HG02610 (cell line): Measurements from ENCODE around the gene CRB2.
"Not testable (repeated sequence)": the region's sequence is repeated elsewhere in the genome, so short reads cannot be mapped to it uniquely, and the experiment has no call there.

Experiments
- ATAC-seq: cut with Tn5 transposase; IDR thresholded peaks from one replicate; pipeline ENCODE4 v1.9.1; 2021; ENCODE audit warnings: mild to moderate bottlenecking, moderate library complexity; ENCODE audit not compliant: unreplicated experiment

The CRB2 gene

DNA sequence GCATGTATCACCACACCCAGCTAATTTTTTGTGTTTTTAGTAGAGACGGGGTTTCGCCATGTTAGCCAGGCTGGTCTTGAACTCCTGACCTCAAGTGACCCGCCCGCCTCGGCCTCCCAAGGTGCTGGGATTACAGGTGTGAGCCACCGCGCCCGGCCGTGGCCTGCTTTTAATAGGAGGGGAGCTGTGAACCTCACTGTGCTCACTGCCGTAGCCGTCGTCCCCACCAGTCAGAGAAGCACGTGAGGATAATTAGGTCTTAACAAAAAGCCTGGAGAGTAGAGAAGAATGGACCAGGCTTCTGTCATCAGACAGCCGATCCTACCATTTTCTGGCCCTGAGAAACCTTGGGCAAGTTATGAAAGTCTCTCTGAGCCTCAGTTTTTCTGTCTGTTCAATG is 42.9 kb downstream of the CRB2 start:
- ATAC-seq: not testable (repeated sequence)

DNA sequence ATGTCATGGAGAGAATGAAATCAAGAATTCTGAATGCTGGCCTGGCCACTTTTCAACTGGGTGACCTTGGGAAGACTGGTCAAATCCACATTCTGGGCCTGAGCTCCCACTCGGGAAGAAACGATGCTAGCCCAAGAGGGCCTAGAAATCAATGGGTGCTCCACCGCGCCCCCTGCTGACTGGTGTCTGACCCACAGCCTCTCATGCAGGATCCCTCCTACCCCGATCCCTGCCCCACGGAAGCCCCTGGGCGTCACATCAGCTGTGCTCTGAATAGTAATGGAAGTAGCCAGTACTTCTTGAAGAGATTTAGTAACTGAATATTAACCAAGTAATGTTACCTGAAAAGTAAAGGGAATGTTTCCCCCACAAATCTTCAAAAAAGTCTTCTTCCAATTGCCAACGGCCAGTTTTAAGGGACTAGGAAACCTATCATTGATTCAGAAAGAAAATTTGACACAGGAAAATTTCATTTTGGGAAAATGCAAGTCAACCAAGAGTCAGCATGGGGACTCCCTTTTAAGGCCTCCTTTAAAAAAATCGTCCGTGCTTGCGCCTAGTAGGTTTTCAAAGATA is 43.9 kb downstream of the CRB2 start:
- ATAC-seq: no peak

DNA sequence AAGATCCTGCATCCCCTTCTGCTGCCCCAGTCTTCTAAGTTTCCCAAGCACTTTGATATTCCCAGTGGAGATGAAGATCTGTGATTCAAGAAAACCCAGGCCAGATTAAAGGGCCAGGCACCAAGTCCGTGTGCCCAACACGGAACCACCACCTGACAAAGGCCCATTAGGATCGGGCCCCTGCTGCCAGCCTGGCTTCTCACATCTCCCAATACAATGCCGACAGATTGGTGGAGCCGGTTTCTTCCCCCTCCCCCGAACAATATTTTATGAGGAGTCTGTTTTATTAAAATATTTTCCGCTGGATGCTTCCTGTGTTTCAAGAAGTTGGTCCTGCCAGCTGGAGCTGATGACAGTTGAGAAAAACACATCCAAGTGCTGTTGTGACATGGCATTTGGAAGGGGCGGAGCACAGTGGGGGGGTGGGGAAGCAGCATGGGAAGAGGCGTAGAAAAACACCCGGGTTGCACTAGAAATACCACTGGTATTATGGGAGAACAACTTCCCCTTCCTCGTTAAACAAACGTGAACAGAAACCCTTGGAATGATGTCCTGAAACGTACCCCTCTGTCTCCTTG is 45.0 kb downstream of the CRB2 start:
- ATAC-seq: no peak

DNA sequence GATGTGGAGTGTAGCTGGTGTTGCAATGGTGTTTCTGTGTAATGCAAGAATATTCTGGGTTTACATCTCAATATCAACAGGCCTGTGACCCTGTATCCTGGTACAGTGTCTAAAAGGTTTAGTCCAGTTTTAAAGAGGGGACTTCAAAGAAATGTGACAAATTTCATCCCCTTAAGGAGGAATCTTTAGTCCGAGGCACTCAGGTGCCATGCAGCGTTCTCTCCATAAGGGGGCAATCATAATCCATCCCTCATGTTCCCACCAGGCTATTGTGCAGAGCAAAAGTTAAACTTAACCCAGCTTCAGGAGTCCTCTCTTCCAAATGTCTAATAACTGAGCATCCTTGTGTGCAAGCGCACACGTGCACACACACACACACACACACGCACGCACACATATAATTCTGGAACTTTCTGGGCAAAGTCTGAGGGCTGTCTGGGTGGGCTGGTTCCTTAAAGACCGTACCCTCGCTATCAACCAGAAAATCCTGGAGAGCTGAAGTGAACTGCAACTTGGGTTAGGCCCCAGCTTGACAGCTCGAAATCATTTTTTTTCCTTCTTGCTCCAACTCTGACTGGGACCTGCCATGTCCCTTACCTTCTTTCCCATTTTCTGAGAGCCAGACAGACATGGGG is 46.0 kb downstream of the CRB2 start:
- no peak for ATAC-seq

DNA sequence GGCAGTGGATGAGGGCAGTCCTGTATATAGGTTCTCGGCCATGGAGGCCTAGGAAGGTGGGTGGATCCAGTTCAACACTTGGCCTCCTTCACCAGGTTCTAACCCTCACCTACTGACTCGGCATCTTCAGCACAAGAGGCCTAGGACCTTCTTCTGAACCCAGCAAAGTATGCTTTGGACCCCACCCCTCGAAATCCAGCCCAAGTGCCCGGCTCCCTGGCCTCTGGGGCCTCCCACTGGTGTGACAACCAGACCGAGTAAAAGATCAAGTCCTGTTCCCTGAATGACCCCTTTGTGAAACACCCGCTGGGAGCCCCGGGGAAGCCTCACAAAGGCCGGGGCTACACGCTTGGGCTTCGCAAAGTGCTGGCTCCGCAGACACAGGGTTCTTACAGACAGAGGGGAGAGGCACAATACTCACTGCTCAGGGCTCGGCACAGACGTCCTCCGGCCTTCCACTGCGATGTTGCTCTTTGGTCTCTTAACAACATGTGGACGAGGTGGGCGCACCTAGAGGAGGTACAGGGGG is 47.0 kb downstream of the CRB2 start:
- no peak for ATAC-seq

DNA sequence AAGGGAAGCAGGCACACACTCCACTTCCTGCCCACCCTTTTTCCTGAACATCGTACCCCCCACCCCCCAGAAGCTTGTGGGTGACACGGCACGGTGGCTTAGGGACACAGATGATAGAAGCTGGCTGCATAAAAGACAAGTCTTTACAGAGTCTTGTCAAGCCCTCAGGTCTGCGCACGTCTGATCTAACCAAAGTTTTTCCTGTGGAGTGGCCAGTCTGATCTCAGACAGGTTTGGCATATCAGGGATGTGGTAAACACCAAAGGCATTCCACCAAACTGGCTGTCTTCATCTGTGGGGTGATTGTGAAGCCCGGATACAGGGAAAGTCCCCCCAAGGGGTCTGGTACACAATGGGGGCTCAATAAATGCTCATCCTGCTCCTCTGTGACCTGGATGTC is 50.0 kb downstream of the CRB2 start:
- no peak for ATAC-seq

DNA sequence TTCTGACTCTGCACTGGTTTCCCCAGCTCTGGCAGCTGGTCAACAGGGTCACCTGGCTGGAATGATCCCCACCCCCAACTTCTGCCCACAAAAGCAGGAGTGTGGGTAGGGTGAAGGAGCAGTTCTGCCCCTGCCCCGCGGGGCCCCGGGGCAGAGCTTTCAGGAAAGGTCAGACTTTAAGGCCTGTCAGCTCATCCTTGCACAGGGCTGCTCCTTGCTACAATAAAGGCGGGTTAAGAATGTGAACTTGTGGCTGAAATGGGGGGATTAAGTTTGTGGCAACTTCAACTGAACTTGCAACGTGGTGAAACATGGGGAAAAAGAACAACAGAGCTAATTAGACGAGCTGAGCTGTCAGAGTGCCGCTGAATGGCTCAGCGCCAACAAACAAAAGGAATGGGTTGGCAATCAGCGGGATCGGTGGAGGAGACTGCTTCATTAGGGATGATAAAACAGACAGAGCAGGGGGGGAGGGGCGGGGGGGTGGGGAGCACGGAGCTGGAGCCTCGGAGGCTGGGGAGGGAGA is 50.8 kb downstream of the CRB2 start:
- ATAC-seq: no peak

DNA sequence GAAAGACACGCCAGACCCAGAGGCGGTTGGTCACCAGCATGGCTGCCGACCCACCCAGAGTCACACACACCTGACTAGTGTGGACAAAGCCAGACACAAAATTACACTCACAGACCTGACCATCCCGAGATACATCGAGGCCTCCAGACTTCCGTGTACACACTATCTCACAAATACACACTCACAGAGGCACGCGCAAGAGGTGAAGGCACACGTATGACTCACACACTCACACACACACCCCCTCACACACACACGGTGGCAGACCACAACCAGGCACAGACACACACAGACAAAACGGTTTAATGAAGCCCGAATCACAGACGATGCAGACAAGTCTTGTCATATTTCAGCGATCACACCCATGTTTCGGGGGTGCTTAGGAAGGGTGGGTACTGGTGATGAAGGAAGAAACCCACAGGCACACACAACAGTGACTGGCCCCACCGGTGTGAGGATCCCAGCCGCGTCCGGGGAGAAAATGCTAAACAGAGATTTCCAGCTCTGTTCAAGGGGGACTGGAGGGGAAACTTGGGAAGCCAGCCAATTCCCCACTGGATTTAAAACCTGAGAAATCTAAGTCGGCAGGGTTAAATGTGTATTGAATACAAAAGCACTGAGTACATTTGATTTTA is 51.3 kb downstream of the CRB2 start:
- no peak for ATAC-seq

DNA sequence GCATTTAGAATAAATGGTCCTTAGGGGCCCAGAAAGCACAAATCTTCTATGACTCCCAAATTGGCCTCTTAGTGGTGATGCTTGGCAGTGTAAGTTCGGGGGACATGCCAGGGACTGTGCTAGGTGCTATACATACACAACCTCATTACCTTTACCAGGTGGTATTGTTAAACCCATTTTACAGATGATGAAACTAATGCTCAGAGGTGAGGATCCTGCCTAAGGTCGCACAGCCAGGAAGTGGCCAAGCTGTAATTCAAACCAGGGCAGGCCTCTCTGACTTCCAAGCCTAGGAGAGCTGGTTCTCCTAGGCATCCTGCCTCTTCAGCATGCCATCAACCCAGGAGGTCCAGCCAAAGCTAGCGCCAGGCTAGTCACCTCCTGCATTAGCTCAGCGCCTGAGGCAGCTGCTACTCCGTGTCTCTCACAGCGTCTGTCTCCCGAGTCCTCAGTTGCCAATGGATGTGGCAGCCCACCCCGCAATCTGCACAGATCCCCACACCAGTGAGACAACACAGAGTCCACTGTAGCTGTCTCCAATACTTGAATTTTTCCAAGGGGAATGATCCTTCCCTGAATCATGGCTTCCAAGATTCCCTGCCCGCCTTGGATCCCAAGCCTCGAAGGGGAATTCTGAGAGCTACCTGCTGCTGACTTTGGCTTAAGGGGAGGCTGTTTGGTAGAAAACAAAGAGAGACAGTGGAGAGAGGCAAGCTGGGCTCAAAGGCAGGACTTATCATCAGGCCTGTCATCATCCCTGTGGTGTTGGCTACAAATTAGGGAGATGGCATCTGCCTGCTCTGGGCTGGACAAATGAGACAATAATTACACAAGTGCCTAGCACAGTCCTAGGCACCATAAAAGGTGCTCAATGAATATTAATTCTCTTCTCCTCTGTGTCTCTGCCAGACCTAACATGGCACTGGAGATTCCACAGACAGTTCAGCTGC is 52.6 kb downstream of the CRB2 start:
- ATAC-seq: no peak

DNA sequence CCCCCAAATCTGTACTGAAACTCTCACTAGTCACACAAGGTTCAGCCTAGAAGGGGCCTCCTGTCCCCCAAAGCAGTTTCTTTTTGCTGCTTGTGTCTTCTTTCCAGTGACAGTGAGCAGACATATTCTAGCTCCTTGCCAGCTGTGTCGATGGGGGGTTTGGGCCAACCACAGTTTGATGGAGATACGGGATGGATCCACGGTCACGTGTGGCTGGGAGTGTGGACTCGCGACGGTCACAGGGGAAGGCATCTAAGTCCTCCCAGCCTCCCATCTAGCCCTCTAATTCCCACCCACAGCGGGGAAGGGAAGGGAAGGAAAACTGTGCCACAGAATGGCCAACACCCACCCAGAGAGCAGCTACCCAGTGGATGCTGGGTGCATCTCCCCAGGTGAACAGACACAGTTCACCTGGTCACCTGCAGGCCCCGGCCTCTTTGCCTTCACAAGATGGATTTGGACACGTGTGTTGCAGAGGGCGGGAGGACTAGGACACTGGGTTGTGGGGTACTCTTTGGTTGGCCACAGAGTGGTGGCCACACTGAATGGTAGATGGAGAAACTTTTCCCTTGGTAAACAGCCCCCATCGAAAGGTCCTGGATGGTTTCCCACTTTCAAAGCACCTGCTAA is 54.4 kb downstream of the CRB2 start:
- no peak for ATAC-seq

DNA sequence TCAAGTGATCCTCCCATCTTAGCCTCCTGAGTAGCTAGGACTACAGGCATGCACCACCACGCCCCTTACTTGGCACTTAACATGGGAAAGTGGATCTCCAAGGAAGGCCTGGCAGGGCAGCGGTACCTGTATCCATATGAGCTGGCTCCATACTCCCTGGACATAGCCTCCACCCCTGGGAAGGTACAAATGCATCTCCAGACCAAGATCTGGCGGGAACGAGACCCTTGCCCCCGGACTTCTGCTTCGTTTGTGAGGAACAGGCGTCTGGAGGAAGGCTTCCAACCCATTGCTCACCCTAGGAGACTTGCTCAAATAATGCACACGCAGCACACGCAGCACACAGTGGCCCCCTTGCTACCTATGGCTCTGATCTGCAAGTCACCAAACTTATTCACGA is 55.2 kb downstream of the CRB2 start:
- no peak for ATAC-seq

DNA sequence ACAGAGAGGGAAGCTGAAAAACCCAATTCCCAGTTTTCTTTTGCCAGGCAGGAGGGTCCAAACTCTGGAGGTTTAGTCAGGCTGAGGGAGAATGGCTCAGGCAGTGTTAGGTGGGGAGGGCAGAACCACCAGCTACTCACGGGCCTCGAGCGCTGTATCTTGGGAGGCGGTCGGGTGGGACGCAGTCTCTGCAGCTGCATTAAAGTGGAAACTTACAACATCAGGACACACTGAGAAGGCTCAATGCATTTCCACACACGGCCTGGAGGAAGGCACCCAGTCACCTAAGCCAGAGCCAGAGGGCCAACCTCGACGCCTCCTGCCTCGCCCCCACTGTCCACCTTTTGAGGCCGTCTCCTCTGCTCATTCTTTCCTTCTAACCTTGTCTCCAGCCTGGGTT is 55.6 kb downstream of the CRB2 start:
- ATAC-seq: no peak

DNA sequence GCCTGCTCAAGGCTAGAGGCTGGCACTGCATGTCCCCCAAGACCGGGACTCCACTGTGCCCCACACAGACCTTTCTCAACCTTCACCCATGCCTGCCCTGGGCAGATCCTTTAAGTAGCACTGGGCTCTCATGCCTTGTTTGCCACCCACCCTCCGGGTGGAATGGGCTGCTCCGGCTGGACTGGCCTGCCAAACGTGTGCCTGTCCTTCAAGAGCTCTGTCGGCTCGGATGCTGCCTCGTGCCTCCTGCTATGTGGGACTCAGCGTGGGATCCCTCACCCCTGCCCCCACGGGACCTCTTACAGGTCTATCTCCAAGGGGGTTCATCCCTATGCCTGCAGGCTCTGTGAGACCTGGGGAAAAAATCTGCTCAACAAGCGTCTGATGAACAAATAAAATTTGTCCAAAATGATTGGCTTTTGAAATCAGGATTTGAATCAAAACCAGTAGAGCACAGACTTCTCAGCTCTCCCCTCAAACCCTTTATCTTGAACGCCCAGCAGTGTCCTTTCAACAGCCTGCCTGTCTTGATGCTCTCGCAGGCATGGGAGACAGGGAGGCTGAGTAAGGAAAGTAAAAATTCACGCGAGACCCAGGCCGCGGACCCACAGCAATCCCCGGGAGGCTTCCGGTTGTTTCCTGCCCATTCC is 56.3 kb downstream of the CRB2 start:
- no peak for ATAC-seq

DNA sequence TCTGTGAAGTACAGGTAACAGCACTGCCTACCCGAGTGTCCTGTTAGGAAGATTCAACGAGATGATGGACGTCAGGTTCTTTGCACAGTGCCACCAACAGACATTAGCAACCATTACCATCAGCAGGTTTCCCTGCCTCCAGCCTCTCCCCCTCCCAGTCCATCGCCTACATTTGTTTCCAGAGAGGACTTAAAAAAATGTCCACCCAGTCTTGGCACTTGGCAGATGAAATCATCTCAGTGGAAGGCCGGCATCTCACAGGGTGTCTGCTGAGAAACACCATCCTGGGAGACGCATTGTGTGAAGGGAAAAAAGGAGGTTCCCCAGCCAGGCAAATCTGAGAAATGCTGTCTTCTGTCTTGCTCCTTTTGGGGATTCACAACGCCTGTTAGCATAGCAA is 58.2 kb downstream of the CRB2 start:
- no peak for ATAC-seq

DNA sequence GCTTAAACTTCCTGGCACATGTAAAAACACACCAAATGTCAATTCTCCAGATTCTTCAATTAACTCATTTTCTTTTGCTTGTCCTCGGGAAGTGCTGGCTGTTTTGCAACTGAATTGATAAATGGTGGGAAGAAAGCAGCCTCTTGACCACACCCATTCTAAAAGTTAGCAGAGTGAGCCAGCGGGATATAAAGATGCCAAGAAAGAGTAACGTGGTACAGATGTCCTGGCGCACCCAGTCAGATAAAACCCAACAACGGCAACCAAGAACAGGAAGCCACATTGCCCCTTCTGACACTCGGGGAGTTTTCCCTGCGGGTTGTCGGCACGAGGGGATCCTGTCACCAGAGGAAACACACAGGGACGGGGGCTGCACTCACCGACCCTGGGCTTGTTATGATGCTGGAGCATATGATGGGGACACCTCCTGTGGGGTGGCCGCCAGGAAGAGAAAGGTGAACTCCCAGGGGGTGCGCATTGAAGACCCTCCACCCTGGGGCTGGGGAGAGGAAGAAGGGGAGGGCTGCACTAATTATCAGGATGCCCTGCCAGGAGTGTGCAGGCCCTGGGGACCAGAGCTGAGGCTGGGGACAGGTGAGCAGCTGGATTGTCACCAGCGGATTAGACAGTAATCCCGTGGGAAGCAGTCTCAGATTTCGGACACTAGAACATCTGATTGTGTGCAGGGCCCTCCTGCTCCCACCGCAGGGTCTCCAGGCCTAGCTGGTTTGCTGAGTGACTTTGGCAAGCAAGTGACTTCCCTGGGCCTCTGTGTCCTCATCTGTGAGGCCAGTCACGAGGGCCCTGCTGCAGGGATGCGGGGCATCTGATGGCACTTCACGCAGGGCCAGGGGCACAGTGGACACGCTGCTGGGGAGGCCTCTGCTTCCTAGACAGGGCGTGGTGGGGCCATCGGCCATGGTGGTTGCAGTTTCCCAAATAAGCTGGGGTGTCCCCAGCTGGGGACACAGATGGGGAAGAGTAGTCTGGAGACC is 59.2 kb downstream of the CRB2 start:
- no peak for ATAC-seq

DNA sequence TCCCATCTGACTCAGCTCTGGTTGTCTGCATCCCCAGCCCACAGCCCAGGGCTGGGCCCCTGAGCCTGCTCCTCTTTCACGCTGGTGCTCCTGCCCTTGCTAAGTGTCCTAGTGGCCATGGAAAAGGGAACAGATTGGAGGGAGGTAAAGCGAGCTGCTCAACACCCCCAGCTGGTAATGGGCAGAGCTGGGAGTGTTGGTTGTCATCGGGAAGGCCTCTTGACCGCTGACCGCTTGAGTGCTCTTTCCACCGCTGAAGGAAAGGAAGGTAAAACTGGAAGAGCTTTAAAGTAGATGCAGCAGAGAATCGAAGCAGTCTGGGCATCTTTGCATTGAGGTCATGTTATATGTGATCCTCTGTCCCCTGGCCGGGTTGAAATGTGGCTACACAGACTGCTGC is 60.2 kb downstream of the CRB2 start:
- ATAC-seq: no peak

DNA sequence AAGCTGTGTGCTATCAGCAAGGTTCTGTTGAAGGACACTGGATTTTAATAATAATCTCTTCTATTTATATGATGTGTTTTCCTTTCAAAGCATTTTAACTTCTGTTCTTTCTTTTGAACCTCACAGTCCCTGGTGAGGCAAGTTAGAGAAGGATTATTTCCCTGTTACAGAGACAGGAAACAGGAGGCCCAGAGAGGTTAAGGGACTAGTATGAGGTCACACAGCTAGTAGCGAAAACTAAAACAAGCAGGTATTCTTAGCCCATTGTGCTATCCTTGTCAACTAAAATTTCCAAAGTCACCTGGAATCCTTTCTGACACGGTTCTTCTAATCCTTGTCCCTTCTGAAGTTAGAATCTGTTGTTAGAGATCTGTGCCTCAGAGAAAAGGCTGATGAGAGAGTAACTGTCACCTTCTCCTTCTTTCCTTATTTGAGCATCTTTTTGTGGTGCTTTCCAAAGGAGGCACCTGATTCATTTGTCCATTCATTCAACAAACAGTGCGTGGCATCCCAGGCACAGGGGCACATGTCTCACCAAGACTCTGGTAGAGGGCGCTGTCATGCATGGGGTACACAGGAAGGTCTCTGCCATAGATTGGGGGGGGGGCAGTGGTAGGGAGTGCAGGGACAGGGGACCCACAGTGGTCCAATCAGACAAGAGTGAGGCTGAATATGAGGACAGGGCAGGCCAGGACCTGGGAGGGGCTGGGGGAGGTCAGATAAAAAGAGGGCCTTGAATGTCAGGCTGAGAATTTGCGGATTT is 61.5 kb downstream of the CRB2 start:
- ATAC-seq: no peak

DNA sequence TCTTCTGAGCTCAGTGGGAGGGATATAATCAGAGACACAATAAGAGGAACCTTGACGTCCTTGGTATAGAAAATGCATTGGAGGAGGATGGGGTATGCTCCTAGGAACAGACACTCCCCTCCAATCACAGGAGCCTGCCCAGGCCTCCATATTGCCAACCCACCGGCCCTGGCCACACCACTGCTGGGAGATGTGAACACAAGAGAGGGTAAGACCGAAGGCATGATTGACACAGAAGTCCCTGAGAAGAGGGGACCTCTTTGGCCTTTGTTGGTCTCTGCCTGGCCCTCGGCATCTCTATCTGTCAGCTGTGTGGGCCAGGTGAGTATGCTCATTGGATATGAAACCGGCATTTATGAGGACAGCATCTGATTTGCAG is 62.0 kb downstream of the CRB2 start:
- ATAC-seq: no peak
